Measurements from ENCODE around the gene PKD1L1.

PKD1L1 gene

DNA sequence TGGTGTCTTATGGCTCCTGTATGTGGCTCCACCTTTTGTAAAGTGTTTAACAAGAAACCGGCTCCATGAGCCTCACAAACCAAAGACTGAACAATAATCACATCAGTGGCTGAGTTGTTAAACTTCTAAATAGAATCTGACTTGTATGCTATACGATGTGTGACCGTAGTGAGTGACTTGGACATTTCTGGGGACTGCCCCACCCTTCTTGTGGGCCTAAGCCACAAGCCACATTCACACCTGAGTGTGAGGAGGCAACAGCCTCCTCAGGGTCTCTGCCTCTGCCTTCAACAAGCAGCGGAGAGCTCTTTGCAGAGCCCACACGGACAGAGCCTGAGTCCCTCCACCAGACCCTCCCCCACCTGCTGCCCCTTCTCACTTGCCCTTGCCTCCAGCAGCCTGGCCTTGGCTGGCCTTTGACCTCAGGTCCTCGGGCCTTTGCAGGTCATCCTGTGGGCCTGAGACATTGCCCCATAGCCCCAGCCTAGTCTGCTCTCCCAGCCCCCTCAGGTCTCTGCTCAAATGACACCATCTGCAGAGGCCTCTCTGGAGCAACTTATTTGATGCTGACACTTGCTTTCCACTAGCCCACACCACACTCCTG lies 209.6 kb downstream of the PKD1L1 start:
- H3K4me1 Mint-ChIP-seq (ENCODE audit: low read depth), result no peaks in the 10 kb centered on the region
- H3K9me3 Mint-ChIP-seq, result no peaks in the 10 kb centered on the region
- no peaks in the 10 kb centered on the region for H3K36me3 Mint-ChIP-seq (ENCODE audit: low read depth)
- H3K27me3 Mint-ChIP-seq (ENCODE audit: low read depth), result no peaks in the 10 kb centered on the region
- no peak for DNase-seq (ENCODE audit: low spot score)
- H3K4me3 Mint-ChIP-seq, result no peak overlapping the region
- no peak overlapping the region for H3K27ac Mint-ChIP-seq

DNA sequence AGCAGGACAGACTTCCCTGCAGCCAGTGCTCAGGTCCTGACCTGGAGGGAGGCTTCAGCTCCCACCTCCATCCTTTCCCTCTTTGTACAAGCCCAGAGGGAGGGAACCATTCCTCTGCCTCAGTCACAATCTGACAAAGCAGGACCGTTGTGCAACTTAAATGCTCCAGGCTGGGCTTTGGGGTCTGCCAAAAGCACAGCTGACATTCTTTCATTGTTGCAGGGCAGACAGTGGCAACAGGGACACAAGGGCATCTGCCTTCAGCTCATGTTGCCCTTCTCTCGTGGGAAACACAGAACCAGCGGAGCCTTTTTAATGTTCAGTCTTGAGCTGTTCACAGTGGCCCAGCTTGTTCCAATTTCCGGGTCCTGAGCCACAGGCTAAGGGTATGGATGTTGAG lies 210.7 kb downstream of the PKD1L1 start:
- no peaks in the 10 kb centered on the region for H3K36me3 Mint-ChIP-seq (ENCODE audit: low read depth)
- no peaks in the 10 kb centered on the region for H3K4me1 Mint-ChIP-seq (ENCODE audit: low read depth)
- H3K27me3 Mint-ChIP-seq (ENCODE audit: low read depth), result no peaks in the 10 kb centered on the region
- no peak overlapping the region for H3K27ac Mint-ChIP-seq
- DNase-seq (ENCODE audit: low spot score), result no peak
- no peaks in the 10 kb centered on the region for H3K9me3 Mint-ChIP-seq
- H3K4me3 Mint-ChIP-seq, result no peak overlapping the region

DNA sequence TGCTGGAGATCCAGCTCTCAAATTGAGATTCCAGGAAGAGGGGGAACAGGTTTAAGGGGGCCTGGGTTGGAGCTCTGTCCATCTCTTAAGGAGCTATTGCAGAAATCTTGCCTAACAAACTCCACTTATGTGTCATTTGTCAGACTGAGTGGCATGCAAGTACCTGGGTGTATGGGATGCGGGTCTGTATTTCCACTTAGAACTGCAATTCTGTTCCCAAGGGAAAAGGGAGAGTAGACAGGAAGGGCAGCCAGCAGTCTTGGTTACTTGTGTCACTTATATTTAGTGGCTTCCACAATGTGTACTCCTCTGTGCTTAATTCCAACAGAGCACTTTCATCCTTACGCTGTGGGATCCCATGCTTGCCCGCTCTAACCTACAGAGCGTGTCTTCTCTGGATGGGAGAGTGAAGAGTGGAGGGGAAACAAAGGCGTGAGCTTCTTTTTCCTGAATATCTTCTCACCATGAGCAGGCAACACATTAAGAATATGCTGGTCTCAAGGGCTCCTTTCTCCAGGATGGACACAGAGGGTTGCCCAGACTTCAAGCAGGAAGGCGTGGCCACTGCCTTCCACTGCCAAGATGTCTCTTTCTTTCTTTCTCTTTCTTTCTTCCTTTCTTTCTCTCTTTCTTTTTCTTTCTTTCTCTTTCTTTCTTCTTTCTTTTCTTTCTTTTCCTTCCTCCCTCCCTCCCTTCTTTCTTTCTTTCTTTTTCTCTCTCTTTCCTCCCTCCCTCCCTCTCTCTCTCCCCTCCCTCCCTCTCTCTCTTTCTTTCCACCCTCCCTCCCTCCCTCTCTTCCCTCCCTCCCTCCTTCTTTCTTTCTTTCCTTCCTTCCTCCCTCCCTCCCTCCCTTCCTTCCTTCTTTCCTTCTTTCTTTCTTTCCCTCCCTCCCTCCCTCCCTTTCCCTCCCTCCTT lies 212.6 kb downstream of the PKD1L1 start:
- Mint-ChIP-seq H3K27ac (no peak overlapping the region), H3K4me3 (no peak overlapping the region), H3K36me3 (ENCODE audit: low read depth) (no peaks in the 10 kb centered on the region), H3K9me3 (no peaks in the 10 kb centered on the region), H3K27me3 (ENCODE audit: low read depth) (no peaks in the 10 kb centered on the region), H3K4me1 (ENCODE audit: low read depth) (no peaks in the 10 kb centered on the region)
- DNase-seq (ENCODE audit: low spot score), result no peak

DNA sequence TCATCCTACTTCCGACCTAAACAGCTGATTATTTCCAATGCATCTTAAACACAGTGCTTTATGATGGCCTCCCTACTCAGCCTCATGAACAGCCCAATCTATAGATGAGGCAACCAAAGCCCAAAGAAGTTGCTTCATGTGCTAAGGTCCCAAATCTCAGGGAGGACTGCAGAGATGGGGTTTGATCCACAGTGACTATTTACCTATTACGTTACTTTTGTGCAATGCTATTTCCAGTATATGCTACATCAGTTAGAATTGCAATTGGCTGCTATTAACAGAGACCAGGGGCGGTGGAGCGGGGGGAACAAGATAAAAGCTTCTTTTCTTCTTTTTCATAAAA lies 213.3 kb downstream of the PKD1L1 start:
- Mint-ChIP-seq H3K4me3 (no peak overlapping the region), H3K27ac (no peak overlapping the region), H3K36me3 (ENCODE audit: low read depth) (no peaks in the 10 kb centered on the region), H3K9me3 (no peaks in the 10 kb centered on the region), H3K27me3 (ENCODE audit: low read depth) (no peaks in the 10 kb centered on the region), H3K4me1 (ENCODE audit: low read depth) (no peaks in the 10 kb centered on the region)
- DNase-seq (ENCODE audit: low spot score), result no peak

DNA sequence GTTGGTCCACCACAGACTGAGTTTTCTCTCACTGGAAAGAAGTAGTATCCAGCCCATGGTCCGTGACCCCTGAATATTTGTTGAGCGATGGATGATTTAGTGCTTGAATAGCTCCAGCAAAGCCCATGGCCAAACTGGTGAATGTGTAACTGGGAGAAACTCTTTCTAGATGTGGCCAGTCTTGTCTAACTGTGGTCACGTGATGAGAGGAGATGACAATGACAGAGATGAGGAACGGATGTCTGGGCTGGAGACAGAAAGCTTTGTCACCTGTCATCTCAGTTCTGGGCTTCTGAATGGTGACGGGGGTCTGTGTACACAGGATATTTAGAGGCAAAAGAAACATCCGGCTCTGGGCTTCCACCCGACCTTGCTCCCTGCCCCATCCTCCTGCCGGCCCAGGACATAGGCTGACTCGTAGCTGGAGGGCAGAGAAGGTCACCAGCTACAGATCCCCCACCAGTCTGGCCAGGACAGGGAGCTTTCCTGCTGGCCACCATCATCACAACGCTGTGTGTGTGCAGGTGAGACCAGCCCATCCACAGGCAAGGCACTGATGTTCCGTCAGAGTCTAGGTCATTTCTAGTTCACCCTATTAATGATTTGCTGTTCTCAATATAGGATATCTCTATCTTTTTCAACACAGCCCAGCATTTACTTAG lies 213.8 kb downstream of the PKD1L1 start:
- no peak overlapping the region for H3K27ac Mint-ChIP-seq
- H3K4me1 Mint-ChIP-seq (ENCODE audit: low read depth), result no peaks in the 10 kb centered on the region
- no peak overlapping the region for H3K4me3 Mint-ChIP-seq
- no peak for DNase-seq (ENCODE audit: low spot score)
- no peaks in the 10 kb centered on the region for H3K36me3 Mint-ChIP-seq (ENCODE audit: low read depth)
- no peaks in the 10 kb centered on the region for H3K27me3 Mint-ChIP-seq (ENCODE audit: low read depth)
- no peaks in the 10 kb centered on the region for H3K9me3 Mint-ChIP-seq

DNA sequence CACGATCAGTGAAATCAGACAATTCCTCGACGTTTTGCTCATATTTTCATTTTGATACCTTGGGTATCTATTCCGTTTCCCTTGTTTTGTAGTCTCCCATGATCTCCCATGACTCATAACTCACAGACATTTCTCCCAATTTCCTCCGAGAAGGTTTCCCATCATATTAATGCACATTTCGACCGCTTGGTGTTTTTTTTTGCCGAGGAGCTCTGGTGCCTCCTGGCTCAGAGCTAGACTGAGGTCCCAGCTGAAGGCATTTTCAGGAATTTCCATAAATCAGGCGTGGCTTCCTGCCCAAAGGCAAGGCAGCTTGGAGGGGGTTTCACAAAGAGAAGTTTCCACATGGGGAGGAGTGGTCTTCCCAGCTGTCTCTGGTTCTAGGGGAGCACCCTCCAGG lies 218.1 kb downstream of the PKD1L1 start:
- no peaks in the 10 kb centered on the region for H3K9me3 Mint-ChIP-seq
- no peak overlapping the region for H3K27ac Mint-ChIP-seq
- no peaks in the 10 kb centered on the region for H3K4me1 Mint-ChIP-seq (ENCODE audit: low read depth)
- no peak for DNase-seq (ENCODE audit: low spot score)
- no peaks in the 10 kb centered on the region for H3K27me3 Mint-ChIP-seq (ENCODE audit: low read depth)
- no peaks in the 10 kb centered on the region for H3K36me3 Mint-ChIP-seq (ENCODE audit: low read depth)
- H3K4me3 Mint-ChIP-seq, result no peak overlapping the region

DNA sequence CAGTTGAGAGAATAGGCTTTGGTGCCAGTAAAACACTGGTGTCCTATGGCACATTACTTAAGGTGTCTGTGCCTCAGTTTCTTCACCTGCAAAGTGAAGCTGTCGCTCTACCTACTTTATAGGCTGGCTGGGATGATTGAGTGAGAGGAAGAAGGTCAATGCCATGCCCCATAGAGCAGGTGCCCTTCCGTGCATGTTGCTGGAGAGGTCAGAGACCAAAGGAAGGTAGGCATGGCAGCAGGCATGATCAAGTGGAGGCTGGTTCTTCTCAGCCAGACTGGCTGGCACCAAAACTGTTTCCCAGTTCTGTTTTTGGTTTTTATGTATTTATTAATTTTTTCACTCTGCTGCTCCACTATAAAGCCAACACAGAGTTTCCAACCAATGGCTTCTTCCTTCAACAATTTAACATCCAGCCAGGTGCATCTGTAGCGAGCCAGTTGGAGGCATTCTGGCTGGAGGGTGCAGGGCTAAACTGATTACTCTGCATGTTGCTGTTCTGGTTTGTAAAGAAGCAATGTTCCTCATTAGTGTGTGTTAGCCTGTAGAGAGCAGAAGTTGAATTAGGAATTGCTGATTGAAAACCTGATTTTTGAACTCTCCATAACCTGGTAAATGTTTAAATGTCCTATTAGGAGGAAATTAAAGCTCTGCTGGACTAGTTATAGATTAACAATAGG lies 222.1 kb downstream of the PKD1L1 start:
- Mint-ChIP-seq H3K4me3 (no peak overlapping the region), H3K4me1 (ENCODE audit: low read depth) (no peaks in the 10 kb centered on the region), H3K27ac (no peak overlapping the region), H3K27me3 (ENCODE audit: low read depth) (no peaks in the 10 kb centered on the region), H3K36me3 (ENCODE audit: low read depth) (no peaks in the 10 kb centered on the region), H3K9me3 (no peaks in the 10 kb centered on the region)
- DNase-seq (ENCODE audit: low spot score), result no peak

DNA sequence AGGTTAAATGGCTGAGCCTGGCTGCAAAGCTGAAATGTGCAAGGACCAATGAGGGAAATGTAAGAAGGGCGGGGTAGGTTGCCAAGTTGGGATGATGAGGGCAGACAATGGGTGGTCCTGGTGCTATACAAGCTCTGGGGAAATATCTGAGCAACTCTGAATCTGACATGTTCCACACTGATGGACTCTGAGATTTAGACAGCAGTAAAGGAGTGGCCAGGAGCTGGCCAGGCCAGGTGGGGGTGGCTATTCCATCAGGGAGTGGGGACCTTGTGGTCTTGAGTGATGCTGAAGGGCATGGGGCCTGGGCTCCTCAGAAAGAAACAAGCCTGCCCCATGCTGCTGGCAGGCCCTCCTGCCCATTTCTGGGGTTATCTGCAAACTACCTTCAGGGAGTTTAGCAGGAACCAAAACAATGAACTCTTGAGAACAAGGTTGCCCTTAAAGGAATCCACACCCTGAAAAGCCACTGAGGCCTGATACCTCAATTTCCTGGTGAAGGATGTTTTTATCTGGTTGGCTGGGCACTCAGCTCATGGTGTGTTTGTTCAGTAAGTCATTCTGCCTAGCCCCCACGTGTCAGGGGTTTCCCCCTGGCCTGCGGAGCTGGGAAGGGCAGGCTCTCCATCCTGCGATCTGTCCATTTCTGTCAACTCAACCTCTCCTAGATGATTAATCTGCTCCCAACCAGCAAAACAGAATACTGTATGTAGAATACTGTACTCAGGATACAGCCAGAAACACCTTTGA lies 223.1 kb downstream of the PKD1L1 start:
- no peak overlapping the region for H3K4me3 Mint-ChIP-seq
- no peak for DNase-seq (ENCODE audit: low spot score)
- H3K36me3 Mint-ChIP-seq (ENCODE audit: low read depth), result no peaks in the 10 kb centered on the region
- H3K9me3 Mint-ChIP-seq, result no peaks in the 10 kb centered on the region
- no peak overlapping the region for H3K27ac Mint-ChIP-seq
- H3K4me1 Mint-ChIP-seq (ENCODE audit: low read depth), result no peaks in the 10 kb centered on the region
- H3K27me3 Mint-ChIP-seq (ENCODE audit: low read depth), result no peaks in the 10 kb centered on the region

Measured in T-helper 2 cell treated with Interferon-gamma antibody and Interleukin-4, amounts not matched to agents 5 μg/mL and 100 μg/mL, for 36 hours (primary cell).